Ovary (tissue), 9 donors: ENCODE results near the gene UBXN6. TPM values are rescaled to one million over a fixed set of nuclear protein-coding genes. Genes with fewer than 3 reads are reported as not detected.

Experiments used
- DNase-seq, 5 donors: peaks; one replicate each; pipeline ENCODE4 v3.0.0-alpha.2; 2019 to 2020
- H3K27ac ChIP-seq, 2 donors: fragments of 200-600 bp; one replicate each; pipeline versions ENCODE4 v1.5.1 to v1.8.0; 2019 to 2022
- H3K27me3 ChIP-seq: fragments of 200-600 bp; one replicate; pipeline ENCODE4 v1.8.0; 2022
- H3K36me3 ChIP-seq: fragments of 200-600 bp; sonication (generic); one replicate; pipeline ENCODE4 v1.5.1; 2019
- H3K4me1 ChIP-seq: one replicate; pipeline ENCODE4 v1.8.1; 2013; ENCODE audit warnings: mild to moderate bottlenecking, moderate library complexity; ENCODE audit not compliant: insufficient read depth
- H3K4me3 ChIP-seq: fragments of 200-600 bp; sonication (generic); one replicate; pipeline ENCODE4 v1.5.1; 2017
- H3K9me3 ChIP-seq, 2 donors: fragments of 200-600 bp in 1 of 2; sonication (generic) in 1 of 2; one replicate each; pipeline versions ENCODE4 v1.5.1 to v1.8.1; 2013 to 2019; ENCODE audit warnings: mild to moderate bottlenecking in 1 of 2, moderate library complexity in 1 of 2
- CTCF ChIP-seq, 3 donors: fragments of 450-650 bp in 2 of 3; fragments of 200-600 bp in 1 of 3; IDR thresholded peaks; one replicate each; pipeline versions ENCODE4 v1.5.1 to v1.8.0; 2016 to 2022; ENCODE audit warnings: antibody characterized with exemption in 3 of 3, mild to moderate bottlenecking in 1 of 3
- EP300 ChIP-seq: sonication (generic); formaldehyde crosslinking; IDR thresholded peaks from one replicate; pipeline ENCODE4 v1.6.1; 2017; ENCODE audit warnings: antibody characterized with exemption
- POLR2A ChIP-seq: fragments of 450-650 bp; IDR thresholded peaks from one replicate; pipeline ENCODE4 v1.6.1; 2017; ENCODE audit warnings: antibody characterized with exemption, mild to moderate bottlenecking, moderate library complexity
- WGBS, 3 donors: extraction: QIAGEN DNeasy Blood & Tissue Kit in 1 of 3; methylation state at CpG; one replicate each; pipeline versions ENCODE4 v1.1.5 to v1.1.7; 2013 to 2017; 5-methylcytosine and 5-hydroxymethylcytosine counted together
- intact Hi-C, 4 donors: fragments of 100-400 bp; cut with DNase I; formaldehyde crosslinking; loops; one replicate each; pipeline versions ENCODE4 v1.11.0 to v1.15.1; 2022 to 2023
- polyA plus RNA-seq, 2 donors: library from polyadenylated mRNA; stranded (reverse); fragments of 200-250 nt in 1 of 2; fragments of 350-450 nt in 1 of 2; fragmentation: Illumina TruSeq in 1 of 2; extraction: RNeasy Lipid Tissue Mini Kit (QIAGEN cat#74804) in 1 of 2; gene quantifications; one replicate each; pipeline ENCODE4 v1.2.3, GENCODE V29; 2013 to 2014
- total RNA-seq, 7 donors: library from RNA; depleted of rRNA in 2 of 7; stranded (reverse); fragments of >200 nt in 2 of 7; fragmentation: NEBNext Ultra II Directional in 3 of 7; extraction: Animal tissue kit (Norgen Biotek cat#: 25700) in 3 of 7; gene quantifications; one replicate each; pipeline versions ENCODE4 v1.1.0 to v1.2.4, GENCODE V29; 2016 to 2023
- donor health status: DM: no; HTN: no; CAD: no; lungs with moderate emphysema.
- donor health status: DM: no; HTN: no; CAD: no.
- donor health status: Bipolar disorder and iron deficiency.
- donor health status: DM: yes; HTN: yes; CAD: no.
- donor health status: DM: no; HTN: no; CAD: no.
- donor health status: DM: yes; HTN: yes; CAD: no.

UBXN6 gene
- total and polyA plus RNA-seq, 9 donors: 19.3 to 170 (median 133) TPM

GRCh38 chr19:4503132-4503824, 45.7 kb upstream of the UBXN6 start:
- peak in 2 of 5 donors; percentile 26 to 38 for DNase-seq
- Histone ChIP-seq H3K36me3 (no peaks in the 10 kb centered on the region), H3K4me1 (peaks cover 9% of the 10 kb centered on the region)

DNA sequence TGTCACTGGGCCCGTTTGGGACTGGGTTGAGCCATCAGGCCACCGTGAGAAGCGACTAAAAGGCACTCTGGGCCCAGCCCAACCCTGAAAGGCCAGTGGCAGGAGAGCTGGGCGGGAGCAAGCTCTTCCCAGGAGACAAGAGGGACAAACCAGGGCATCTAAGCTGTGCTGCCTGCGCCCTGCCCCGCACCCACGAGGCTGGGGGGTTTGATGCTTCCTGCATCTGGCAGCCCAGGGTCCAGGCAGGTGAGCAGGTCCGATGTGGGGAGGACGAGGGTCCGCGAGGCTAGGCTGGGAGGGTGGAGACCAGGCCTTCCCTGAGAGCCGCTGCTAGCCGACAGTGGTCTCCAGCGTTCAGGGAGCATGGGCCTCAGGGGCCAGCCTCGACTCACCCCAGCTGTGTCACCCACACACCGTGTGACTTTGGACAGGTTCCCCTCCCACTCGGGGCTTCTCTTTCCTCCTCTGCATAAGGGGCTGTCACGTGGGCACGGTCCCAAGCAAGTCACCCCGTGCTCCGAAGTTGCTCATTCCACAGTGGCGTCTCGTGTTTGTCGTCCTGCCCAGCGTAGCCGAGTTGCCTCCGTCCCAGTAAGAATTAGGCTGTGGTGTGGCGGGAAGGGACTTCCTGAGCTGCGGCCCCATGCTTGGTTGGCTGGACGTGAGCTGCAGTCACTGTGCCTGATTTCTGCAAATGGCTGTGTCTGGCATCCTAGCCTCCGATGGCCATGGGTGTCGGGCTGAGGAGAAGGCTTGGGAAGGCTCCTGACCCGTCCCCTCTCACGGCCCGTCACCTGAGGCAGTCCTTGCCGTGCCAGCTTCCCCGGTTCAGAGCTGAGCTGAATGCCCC, 44.9 kb upstream of the UBXN6 start:
- no peaks in the 10 kb centered on the region for H3K36me3 ChIP-seq
- H3K4me1 ChIP-seq: peaks cover 9% of the 10 kb centered on the region
- no peak overlapping the region for H3K4me3 ChIP-seq
- H3K27ac ChIP-seq: no peak overlapping the region
- TF ChIP-seq EP300 (no peak), POLR2A (no peak), CTCF (IDR thresholded peaks at IDR 0.05) (no peak)
- H3K27me3 ChIP-seq: no peaks in the 10 kb centered on the region
- DNase-seq: peak in 2 of 5 donors; percentile 35 to 38
- 82 to 86% (median 85%) methylated on average over 36 to 37 of the region's 37 CpGs for WGBS, 3 donors
- H3K9me3 ChIP-seq: no peaks in the 10 kb centered on the region
- intact Hi-C loops: no loop called here

More at GRCh38 chr19:4503132-4503824, 45.7 kb upstream of the UBXN6 start:
- H3K9me3 ChIP-seq: no peaks in the 10 kb centered on the region
- WGBS, 3 donors: 78 to 85% (median 83%) methylated on average over 25 of the region's 25 CpGs
- no peak for TF ChIP-seq CTCF (IDR thresholded peaks at IDR 0.05)
- TF ChIP-seq EP300: no peak
- no peak for TF ChIP-seq POLR2A
- H3K27ac ChIP-seq: no peak overlapping the region
- no peak overlapping the region for H3K4me3 ChIP-seq
- intact Hi-C loops: no loop called here
- H3K27me3 ChIP-seq: no peaks in the 10 kb centered on the region

DNA sequence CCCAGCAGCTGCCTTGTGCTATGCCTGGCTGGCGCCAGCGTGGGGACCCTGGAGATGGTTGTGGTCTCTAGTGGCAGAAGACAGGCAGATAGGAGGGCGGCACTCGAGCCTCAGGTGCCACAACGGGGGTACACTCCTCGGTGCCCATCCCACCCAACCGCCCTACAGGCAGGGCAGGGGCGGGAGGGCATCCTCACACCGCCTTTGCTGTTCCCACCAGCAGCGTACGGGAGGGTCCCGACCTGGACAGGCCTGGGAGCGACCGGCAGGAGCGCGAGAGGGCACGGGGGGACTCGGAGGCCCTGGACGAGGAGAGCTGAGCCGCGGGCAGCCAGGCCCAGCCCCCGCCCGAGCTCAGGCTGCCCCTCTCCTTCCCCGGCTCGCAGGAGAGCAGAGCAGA, 44.1 kb upstream of the UBXN6 start:
- WGBS, 3 donors: 76 to 86% (median 82%) methylated on average over 16 to 25 of the region's 25 CpGs
- peaks cover 9% of the 10 kb centered on the region for H3K4me1 ChIP-seq
- H3K36me3 ChIP-seq: no peaks in the 10 kb centered on the region
- H3K27me3 ChIP-seq: no peaks in the 10 kb centered on the region
- H3K9me3 ChIP-seq: no peaks in the 10 kb centered on the region
- no peak for TF ChIP-seq EP300
- no peak for TF ChIP-seq POLR2A
- TF ChIP-seq CTCF (IDR thresholded peaks at IDR 0.05): no peak
- no peak overlapping the region for H3K27ac ChIP-seq
- intact Hi-C loops: no loop called here
- no peak overlapping the region for H3K4me3 ChIP-seq
- DNase-seq: no peak

DNA sequence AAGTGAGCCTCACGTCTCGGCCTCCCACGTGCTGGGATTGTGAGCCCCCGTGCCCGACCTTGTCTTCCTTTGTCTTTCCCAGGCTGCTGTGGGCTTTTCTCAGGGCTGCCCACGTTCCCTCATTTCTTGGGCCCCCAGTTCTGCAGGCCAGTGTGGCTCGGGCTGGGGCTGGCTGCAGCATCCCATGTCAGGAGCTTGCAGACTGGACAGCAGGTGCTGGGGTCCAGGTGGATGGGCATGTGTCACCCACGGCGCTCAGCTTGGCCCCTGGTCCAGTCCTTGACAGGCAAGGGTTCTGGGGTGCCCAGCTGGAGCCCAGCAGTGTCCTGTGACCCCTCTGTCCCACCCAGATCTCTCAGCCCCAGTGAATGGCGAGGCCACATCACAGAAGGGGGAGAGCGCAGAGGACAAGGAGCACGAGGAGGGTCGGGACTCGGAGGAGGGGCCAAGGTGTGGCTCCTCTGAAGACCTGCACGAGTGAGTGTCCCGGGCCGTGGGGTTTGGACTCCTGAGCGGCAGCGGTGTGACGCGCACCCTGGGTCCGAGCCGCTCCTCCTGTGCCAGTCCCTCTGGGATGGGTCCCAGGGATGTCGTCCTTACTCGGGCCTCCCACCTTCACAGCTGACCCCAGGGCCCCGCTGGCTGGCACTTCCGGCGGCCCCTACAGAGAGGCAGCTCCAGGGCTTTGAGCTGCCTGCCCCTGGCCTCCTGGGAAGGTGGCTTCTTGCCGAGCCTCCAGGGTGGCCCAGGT, 43.4 kb upstream of the UBXN6 start:
- 86 to 89% (median 88%) methylated on average over 27 to 29 of the region's 29 CpGs for WGBS, 3 donors
- no peak for DNase-seq
- H3K9me3 ChIP-seq: no peaks in the 10 kb centered on the region
- H3K27me3 ChIP-seq: no peaks in the 10 kb centered on the region
- no peak overlapping the region for H3K27ac ChIP-seq
- intact Hi-C loops: no loop called here
- H3K4me3 ChIP-seq: no peak overlapping the region
- H3K36me3 ChIP-seq: no peaks in the 10 kb centered on the region
- TF ChIP-seq CTCF (IDR thresholded peaks at IDR 0.05) (no peak), EP300 (no peak), POLR2A (no peak)
- peaks cover 9% of the 10 kb centered on the region for H3K4me1 ChIP-seq
